HepG2 (cell line): ENCODE results near the gene ANKRD49. TPM values are rescaled to one million over a fixed set of nuclear protein-coding genes. Genes with fewer than 3 reads are reported as not detected.

Experiments used
- CBX2 ChIP-seq, 2 experiments: fragments of 200-600 bp in 1 of 2; sonication (generic); formaldehyde crosslinking in 1 of 2; IDR thresholded peaks; 2 replicates each; pipeline versions ENCODE4 v1.7.0 to v1.8.1; 2018 to 2022; ENCODE audit warnings: low read depth in 2 of 2, low read length in 1 of 2, mild to moderate bottlenecking in 1 of 2, missing genetic modification reagents in 1 of 2
- EZH2 ChIP-seq: conservative IDR thresholded peaks from 2 replicates; pipeline ENCODE4 v1.6.1; 2012; ENCODE audit warnings: mild to moderate bottlenecking, low read depth, low read length, moderate library complexity
- FOXO1 ChIP-seq: sonication (generic); formaldehyde crosslinking; IDR thresholded peaks from 2 replicates; pipeline ENCODE4 v1.4.0; 2020; ENCODE audit warnings: missing genetic modification reagents
- KDM6A ChIP-seq: IDR thresholded peaks from 2 replicates; pipeline ENCODE4 v1.6.1; 2016; ENCODE audit warnings: low read depth
- KMT2A ChIP-seq: sonication (generic); formaldehyde crosslinking; IDR thresholded peaks from 2 replicates; pipeline ENCODE4 v1.4.0; 2020; ENCODE audit warnings: missing genetic modification reagents
- NR1H2 ChIP-seq: sonication (generic); formaldehyde crosslinking; IDR thresholded peaks from 2 replicates; pipeline ENCODE4 v1.8.1; 2022; ENCODE audit warnings: low read depth, missing genetic modification reagents, borderline replicate concordance
- NR3C1 ChIP-seq: sonication (generic); formaldehyde crosslinking; IDR thresholded peaks from 2 replicates; pipeline ENCODE4 v1.4.0; 2020; ENCODE audit warnings: missing genetic modification reagents
- RERE ChIP-seq: IDR thresholded peaks from 2 replicates; pipeline ENCODE4 v1.6.1; 2016; ENCODE audit warnings: low read depth, missing genetic modification reagents, missing compliant biosample characterization
- SETDB1 ChIP-seq: sonication (generic); formaldehyde crosslinking; IDR thresholded peaks from 2 replicates; pipeline ENCODE4 v1.5.1; 2020; ENCODE audit warnings: missing genetic modification reagents, mild to moderate bottlenecking, borderline replicate concordance
- SIN3B ChIP-seq: fragments of 150-350 bp; IDR thresholded peaks from 2 replicates; pipeline ENCODE4 v1.6.1; 2014; ENCODE audit warnings: low read length
- SPEN ChIP-seq: sonication (generic); formaldehyde crosslinking; IDR thresholded peaks from 2 replicates; pipeline ENCODE4 v1.5.1; 2020; ENCODE audit warnings: low read depth, mild to moderate bottlenecking, missing genetic modification reagents
- TBX3 ChIP-seq: fragments of 450-650 bp; IDR thresholded peaks from 2 replicates; pipeline ENCODE4 v1.6.1; 2017; ENCODE audit warnings: antibody characterized with exemption, mild to moderate bottlenecking, inconsistent platforms, borderline replicate concordance
- TSC22D2 ChIP-seq: sonication (generic); formaldehyde crosslinking; IDR thresholded peaks from 2 replicates; pipeline ENCODE4 v1.5.1; 2020; ENCODE audit warnings: missing genetic modification reagents, mild to moderate bottlenecking, borderline replicate concordance
- ZFP91 ChIP-seq: sonication (generic); formaldehyde crosslinking; IDR thresholded peaks from 2 replicates; pipeline ENCODE4 v1.9.0; 2022; ENCODE audit warnings: missing genetic modification reagents, mild to moderate bottlenecking, borderline replicate concordance
- ZNF207 ChIP-seq: fragments of 450-650 bp; IDR thresholded peaks from 2 replicates; pipeline ENCODE4 v1.6.1; 2016; ENCODE audit warnings: antibody characterized with exemption, borderline replicate concordance
- ZNF280B ChIP-seq: sonication (generic); formaldehyde crosslinking; IDR thresholded peaks from 2 replicates; pipeline ENCODE4 v1.5.0; 2020; ENCODE audit warnings: missing genetic modification reagents, mild to moderate bottlenecking, borderline replicate concordance
- ZNF33B ChIP-seq: sonication (generic); formaldehyde crosslinking; IDR thresholded peaks from 2 replicates; pipeline ENCODE4 v1.5.1; 2020; ENCODE audit warnings: mild to moderate bottlenecking, missing genetic modification reagents
- ZNF441 ChIP-seq: sonication (generic); formaldehyde crosslinking; IDR thresholded peaks from 2 replicates; pipeline ENCODE4 v1.7.0; 2021; ENCODE audit warnings: missing genetic modification reagents, borderline replicate concordance
- ZNF563 ChIP-seq: sonication (generic); formaldehyde crosslinking; IDR thresholded peaks from 2 replicates; pipeline ENCODE4 v1.8.0; 2022; ENCODE audit warnings: mild to moderate bottlenecking, moderate library complexity, missing genetic modification reagents
- ZNF615 ChIP-seq: sonication (generic); formaldehyde crosslinking; IDR thresholded peaks from 2 replicates; pipeline ENCODE4 v1.5.0; 2020; ENCODE audit warnings: mild to moderate bottlenecking, missing genetic modification reagents, borderline replicate concordance
- ZNF839 ChIP-seq: sonication (generic); formaldehyde crosslinking; IDR thresholded peaks from 2 replicates; pipeline ENCODE4 v1.4.0; 2020; ENCODE audit warnings: missing genetic modification reagents, mild to moderate bottlenecking, borderline replicate concordance
- polyA plus RNA-seq, 8 experiments: library from polyadenylated mRNA; depleted of rRNA in 3 of 8; stranded (reverse) in 7 of 8; unstranded in 1 of 8; fragments of >200 nt; fragmentation: Illumina TruSeq in 4 of 8; extraction: Trizol in 4 of 8; gene quantifications; 2 replicates each; pipeline versions ENCODE4 v1.2.1 to v1.2.3, GENCODE V29; 2011 to 2016; ENCODE audit warnings: low read depth in 4 of 8, missing spikeins in 1 of 8, mixed read lengths in 1 of 8; ENCODE audit not compliant: insufficient read depth in 1 of 8
- total RNA-seq, 5 experiments: library from RNA; depleted of rRNA; stranded (reverse); fragments of >200 nt; fragmentation: Illumina TruSeq; extraction: Trizol; gene quantifications; 2 replicates each; pipeline ENCODE4 v1.2.3, GENCODE V29; 2016; ENCODE audit warnings: low read depth in 1 of 5

The ANKRD49 gene
- total and polyA plus RNA-seq, 2 of the 13 experiments (the other 11 are each of a cell fraction or from before 2014, with no cell fraction given) = 14.2 to 14.3 TPM

GRCh38 chr11:94493281-94494125 is at the start of gene ANKRD49, which contains the start of gene MRE11 (continued):
- TF ChIP-seq SETDB1 (CRISPR knock-in tag) (no peak), ZNF207 (no peak), KMT2A (CRISPR knock-in tag) (peak; percentile 94), ZNF33B (CRISPR knock-in tag) (no peak), ZNF615 (no peak), CBX2 (IDR thresholded peaks at IDR 0.05; ENCODE audit: low read depth, low read length) (no peak), CBX2 (CRISPR knock-in tag; IDR thresholded peaks at IDR 0.05; ENCODE audit: low read depth) (no peak), TSC22D2 (CRISPR knock-in tag) (no peak), ZNF441 (peak; percentile 70; the same call in 1 of the 2 replicates), ZNF280B (CRISPR knock-in tag) (peak; percentile 24; the same call in 1 of the 2 replicates), NR3C1 (no peak), SIN3B (peak; percentile 91), TBX3 (no peak), ZFP91 (no peak; the same call in 1 of the 2 replicates), FOXO1 (CRISPR knock-in tag) (no peak), SPEN (CRISPR knock-in tag) (peak; percentile 76; the same call in 1 of the 2 replicates), KDM6A (CRISPR knock-in tag) (no peak), RERE (CRISPR knock-in tag) (no peak), ZNF563 (CRISPR knock-in tag) (no peak), ZNF839 (CRISPR knock-in tag) (no peak), NR1H2 (CRISPR knock-in tag) (no peak), EZH2 (no peak)
